PC-9 (cell line): ENCODE results near the gene RXRB. TPM values are rescaled to one million over a fixed set of nuclear protein-coding genes. Genes with fewer than 3 reads are reported as not detected.

ENCODE experiments used
- BruUV-seq: library from RNA; stranded (reverse); fragments of 400-500 nt; replicated peaks from 2 replicates; lab custom pipeline; 2021; lab: Mats Ljungman, UMichigan
- CTCF ChIA-PET: fragments of 300-600 bp; sonication (Branson Sonifier 250); formaldehyde crosslinking; loops from one replicate; lab custom pipeline; 2022; ENCODE audit warnings: antibody characterized with exemption; lab: Charles Lee
- POLR2A ChIA-PET: fragments of 300-600 bp; sonication (Branson Sonifier 250); formaldehyde crosslinking; loops from one replicate; lab custom pipeline; 2022; ENCODE audit warnings: antibody characterized with exemption; ENCODE audit not compliant: unreplicated experiment; lab: Charles Lee
- DNase-seq, 2 experiments: peaks; one replicate each; pipeline versions ENCODE4 v3.0.0 to v3.0.0-alpha.2; 2015 to 2022; ENCODE audit warnings: mixed read lengths in 1 of 2
- H2AFZ ChIP-seq: fragments of 200-600 bp; sonication (generic); 2 replicates; pipeline ENCODE4 v1.8.1; 2017; ENCODE audit warnings: antibody characterized with exemption
- H3F3A ChIP-seq: fragments of 200-600 bp; sonication (generic); 2 replicates; pipeline ENCODE4 v1.8.1; 2017; ENCODE audit warnings: antibody characterized with exemption, mild to moderate bottlenecking, low read depth; ENCODE audit not compliant: insufficient read depth
- H3K27ac ChIP-seq: fragments of 200-600 bp; sonication (generic); 2 replicates; pipeline ENCODE4 v1.6.1; 2016; ENCODE audit warnings: mixed run types
- H3K27me3 ChIP-seq: fragments of 200-600 bp; sonication (generic); 2 replicates; pipeline ENCODE4 v1.6.1; 2016; ENCODE audit warnings: low read depth, mixed run types; ENCODE audit not compliant: insufficient read depth
- H3K36me3 ChIP-seq: fragments of 200-600 bp; sonication (generic); 2 replicates; pipeline ENCODE4 v1.6.1; 2016; ENCODE audit warnings: low read depth, mixed run types
- H3K4me1 ChIP-seq: fragments of 200-600 bp; sonication (generic); replicated peaks from 2 replicates; pipeline ENCODE4 v1.6.1; 2016; ENCODE audit warnings: mixed run types; ENCODE audit not compliant: insufficient read depth
- H3K4me2 ChIP-seq: fragments of 200-600 bp; sonication (generic); 2 replicates; pipeline ENCODE4 v1.6.1; 2017; ENCODE audit warnings: mixed run types
- H3K4me3 ChIP-seq: fragments of 200-600 bp; sonication (generic); 2 replicates; pipeline ENCODE4 v1.6.1; 2016; ENCODE audit warnings: mixed run types
- H3K79me2 ChIP-seq: fragments of 200-600 bp; sonication (generic); 2 replicates; pipeline ENCODE4 v1.6.1; 2017; ENCODE audit warnings: low read depth, mixed run types
- H3K9me2 ChIP-seq: fragments of 200-600 bp; sonication (generic); 2 replicates; pipeline ENCODE4 v1.8.1; 2017; ENCODE audit warnings: mild to moderate bottlenecking; ENCODE audit not compliant: insufficient read depth
- H3K9me3 ChIP-seq: fragments of 200-600 bp; sonication (generic); 2 replicates; pipeline ENCODE4 v1.8.1; 2016; ENCODE audit warnings: low read depth; ENCODE audit not compliant: insufficient read depth
- H4K20me1 ChIP-seq: fragments of 200-600 bp; sonication (generic); 2 replicates; pipeline ENCODE4 v1.8.1; 2017; ENCODE audit not compliant: insufficient read depth
- CTCF ChIP-seq: fragments of 200-600 bp; sonication (generic); conservative IDR thresholded peaks from 2 replicates; pipeline ENCODE4 v1.6.1; 2017; ENCODE audit warnings: mixed run types, antibody characterized with exemption, mild to moderate bottlenecking, moderate library complexity
- EZH2 ChIP-seq: fragments of 200-600 bp; sonication (generic); IDR thresholded peaks from 2 replicates; pipeline ENCODE4 v1.8.0; 2017; ENCODE audit warnings: antibody characterized with exemption, low read depth
- intact Hi-C: fragments of 100-400 bp; cut with micrococcal nuclease; formaldehyde crosslinking; loops from one replicate; pipeline ENCODE4 v1.10.0; 2022; ENCODE audit not compliant: unreplicated experiment
- total RNA-seq: library from RNA; stranded (reverse); gene quantifications from 2 replicates; pipeline ENCODE4 v1.2.3, GENCODE V29; 2021

RXRB gene
- total RNA-seq, 1 experiment from 2014 or later: 49.8 TPM

GRCh38 chr6:33204415-33205190, 4.1 kb upstream of the RXRB start, which contains the start of gene HSD17B8:
TSS of gene HSD17B8 (plus strand) at chr6:33204655. CDS start at chr6:33204669, 14 bp downstream.
- peaks cover 35% of the 10 kb centered on the region for H3K79me2 ChIP-seq
- intact Hi-C loops: loop anchor here (5.0 to 10.0 kb wide), 3 partner anchors 70 to 573 kb away; partner anchors contain the start of genes B3GALT4, CUTA, PHF1 and RPS18
- H3K27me3 ChIP-seq: no peaks in the 10 kb centered on the region
- H2AFZ ChIP-seq: peak within 1 kb of the TSS; percentile 93
- peaks cover 6% of the 10 kb centered on the region; the same call in 1 of the 2 replicates for H4K20me1 ChIP-seq
- no peaks in the 10 kb centered on the region for H3K9me2 ChIP-seq
- peak within 1 kb of the TSS; percentile 80 for H3K4me3 ChIP-seq
- H3K36me3 ChIP-seq: peaks cover 23% of the 10 kb centered on the region
- peaks cover 35% of the 10 kb centered on the region; the same call in 1 of the 2 replicates for H3F3A ChIP-seq
- peak within 1 kb of the TSS; percentile 88 for H3K4me2 ChIP-seq
- TF ChIP-seq CTCF (no peak), EZH2 (no peak)
- POLR2A ChIA-PET: interaction anchor here (0.5 to 0.7 kb wide), 3 partner anchors 30 to 1302 kb away, joined by 4 to 12 read pairs (median 4); no protein-coding TSS in a partner anchor
- DNase-seq: peak; percentile 84 to 91
- BruUV-seq: TSS peak; percentile 16
- peak within 1 kb of the TSS; percentile 58 for H3K27ac ChIP-seq
- H3K9me3 ChIP-seq: no peaks in the 10 kb centered on the region
- peaks cover 38% of the 10 kb centered on the region for H3K4me1 ChIP-seq
- CTCF ChIA-PET: no interaction called here

GRCh38 chr6:33204165-33204414, 3.6 kb upstream of the RXRB start:
- H3K4me3 ChIP-seq: peak overlapping the region; percentile 80; the same call in 1 of the 2 replicates
- no peaks in the 10 kb centered on the region for H3K27me3 ChIP-seq
- TF ChIP-seq CTCF (no peak), EZH2 (no peak)
- no peak for DNase-seq
- H3K9me3 ChIP-seq: no peaks in the 10 kb centered on the region
- peaks cover 38% of the 10 kb centered on the region; the same call in 1 of the 2 replicates for H3F3A ChIP-seq
- H4K20me1 ChIP-seq: peaks cover 6% of the 10 kb centered on the region; the same call in 1 of the 2 replicates
- no peak overlapping the region for H2AFZ ChIP-seq
- POLR2A ChIA-PET: no interaction called here
- H3K36me3 ChIP-seq: peaks cover 21% of the 10 kb centered on the region
- BruUV-seq: no TSS peak
- CTCF ChIA-PET: no interaction called here
- H3K79me2 ChIP-seq: peaks cover 40% of the 10 kb centered on the region
- H3K4me1 ChIP-seq: peaks cover 42% of the 10 kb centered on the region
- H3K9me2 ChIP-seq: no peaks in the 10 kb centered on the region
- H3K4me2 ChIP-seq: peak overlapping the region; percentile 88
- intact Hi-C loops: loop anchor here (5.0 to 10.0 kb wide), 3 partner anchors 71 to 573 kb away; partner anchors contain the start of genes B3GALT4, CUTA, PHF1 and RPS18
- no peak overlapping the region for H3K27ac ChIP-seq

- H2AFZ ChIP-seq: no peak overlapping the region
- peaks cover 21% of the 10 kb centered on the region for H3K36me3 ChIP-seq
- H3K27me3 ChIP-seq: no peaks in the 10 kb centered on the region
- intact Hi-C loops: loop anchor here (5.0 to 10.0 kb wide), 3 partner anchors 71 to 574 kb away; partner anchors contain the start of genes B3GALT4, CUTA, PHF1 and RPS18
- TF ChIP-seq CTCF (no peak), EZH2 (no peak)
- H3K9me3 ChIP-seq: no peaks in the 10 kb centered on the region
- H3K9me2 ChIP-seq: no peaks in the 10 kb centered on the region
- ChIA-PET POLR2A (no interaction called here), CTCF (interaction anchor here (0.6 kb wide), 1 partner anchor 237 kb away, joined by 3 read pairs; no protein-coding TSS in a partner anchor)
- H3K4me1 ChIP-seq: peaks cover 45% of the 10 kb centered on the region
- H3K4me2 ChIP-seq: peak overlapping the region; percentile 88
- peaks cover 45% of the 10 kb centered on the region for H3K79me2 ChIP-seq
- H3K4me3 ChIP-seq: no peak overlapping the region
- peaks cover 6% of the 10 kb centered on the region for H4K20me1 ChIP-seq
- DNase-seq: no peak
- H3K27ac ChIP-seq: no peak overlapping the region
- no TSS peak for BruUV-seq
- H3F3A ChIP-seq: peaks cover 38% of the 10 kb centered on the region; the same call in 1 of the 2 replicates
Measured at GRCh38 chr6:33203443-33204164, 3.1 kb upstream of the RXRB start.
